OCI-M2 (cell line): ENCODE measurements around the gene EMC1.
"Not testable (repeated sequence)": the region's sequence is repeated elsewhere in the genome, so short reads cannot be mapped to it uniquely, and the experiment has no call there.

ENCODE experiments used
- DNase-seq: peaks from one replicate; lab custom pipeline; 2025; ENCODE audit not compliant: unreplicated experiment; lab: John Stamatoyannopoulos, UW

Gene EMC1

DNA sequence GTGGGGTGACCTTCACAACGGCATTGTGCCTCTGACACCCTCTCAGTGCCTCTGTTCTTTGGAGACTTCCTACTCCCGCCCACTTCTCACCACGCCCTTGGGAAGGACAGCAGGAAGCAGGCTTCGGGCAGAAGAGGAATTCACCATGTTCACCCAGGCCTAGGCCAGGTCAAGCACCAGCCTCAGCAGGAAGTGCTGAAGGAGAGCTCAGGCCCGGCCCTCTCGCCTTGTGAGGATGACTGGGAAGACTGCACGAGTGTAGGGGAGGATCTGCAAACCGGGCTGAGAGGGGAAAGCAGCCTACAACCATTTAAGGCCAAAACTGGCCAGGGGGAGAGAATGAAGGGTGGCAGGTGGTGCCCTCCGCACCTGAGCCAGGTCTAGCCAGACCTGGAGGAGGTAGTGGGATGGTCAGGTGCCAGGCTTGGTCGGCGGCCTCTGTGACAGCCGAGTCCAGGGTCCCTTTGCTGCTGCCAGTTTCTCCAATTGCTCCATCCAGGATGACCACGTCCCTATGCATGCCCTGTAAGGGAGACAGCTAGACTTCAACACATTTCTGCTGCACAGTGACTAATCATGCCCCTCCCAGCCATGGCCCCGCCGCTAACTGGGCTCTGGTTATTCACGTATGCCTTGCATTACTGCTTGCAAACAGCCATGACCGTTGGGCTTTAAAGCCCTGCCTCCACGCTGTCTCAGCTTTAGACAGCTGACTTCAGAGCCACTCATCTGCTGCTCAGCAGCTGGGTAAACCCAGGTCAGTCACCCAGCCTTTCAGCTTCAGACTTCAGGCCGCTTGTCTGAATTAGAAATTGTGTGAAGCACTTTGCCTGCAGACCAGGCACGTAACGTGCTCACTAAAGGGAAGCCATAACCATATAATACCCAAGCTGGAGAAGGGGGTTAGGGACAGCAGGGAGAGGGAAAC, 9.2 kb upstream of the EMC1 start:
- DNase-seq: no peak

DNA sequence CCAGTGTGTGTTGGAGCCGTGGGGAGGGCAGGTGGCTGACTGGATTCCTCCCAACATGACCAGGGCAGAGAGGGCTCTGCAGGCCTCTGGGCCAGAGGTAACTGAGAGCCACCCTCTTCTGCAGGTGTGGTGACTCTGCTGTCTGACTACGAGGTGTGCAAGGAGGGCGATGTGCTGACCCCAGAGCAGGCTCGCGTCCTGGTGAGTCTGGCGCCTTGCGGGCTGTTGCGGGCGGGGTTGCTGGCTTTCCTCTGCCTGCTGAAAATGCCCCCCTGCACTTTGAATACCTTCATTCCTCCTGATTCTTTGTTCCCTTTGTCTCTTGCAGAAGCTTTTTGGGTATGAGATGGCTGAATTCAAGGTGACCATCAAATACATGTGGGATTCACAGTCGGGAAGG, 7.0 kb upstream of the EMC1 start:
- DNase-seq: no peak

DNA sequence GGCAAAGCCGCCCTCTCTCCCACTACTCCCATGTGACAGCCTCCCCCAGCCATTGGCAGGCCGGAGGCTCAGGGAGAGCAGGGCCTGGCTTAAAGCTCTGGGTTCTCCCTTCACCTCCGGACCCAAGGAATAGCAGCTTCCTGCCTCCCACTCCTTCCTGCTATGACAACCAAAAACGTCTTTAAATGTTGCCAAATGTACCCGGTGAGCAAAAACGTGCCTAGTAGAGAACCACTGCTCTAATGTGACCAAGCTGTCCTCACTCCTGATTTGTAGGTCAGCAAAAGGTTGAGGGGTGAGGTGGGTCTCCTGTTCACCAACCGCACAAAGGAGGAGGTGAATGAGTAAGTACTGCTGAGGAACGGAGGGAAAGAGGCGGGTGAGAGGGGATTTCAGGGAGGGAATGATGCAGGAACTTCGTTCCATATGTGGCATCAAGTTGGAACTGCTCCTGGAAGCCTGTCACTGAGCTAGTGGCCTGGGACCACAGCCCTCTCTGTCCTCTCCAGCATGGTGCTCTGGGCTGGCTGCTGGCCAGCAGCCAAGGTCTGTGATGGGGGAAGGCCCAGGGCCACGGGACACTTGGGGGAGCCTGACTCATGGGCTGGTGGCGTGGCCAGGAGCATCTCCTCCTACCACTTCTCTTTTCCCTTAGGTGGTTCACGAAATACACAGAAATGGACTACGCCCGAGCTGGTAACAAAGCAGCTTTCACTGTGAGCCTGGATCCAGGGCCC, 6.0 kb upstream of the EMC1 start:
- DNase-seq: no peak

DNA sequence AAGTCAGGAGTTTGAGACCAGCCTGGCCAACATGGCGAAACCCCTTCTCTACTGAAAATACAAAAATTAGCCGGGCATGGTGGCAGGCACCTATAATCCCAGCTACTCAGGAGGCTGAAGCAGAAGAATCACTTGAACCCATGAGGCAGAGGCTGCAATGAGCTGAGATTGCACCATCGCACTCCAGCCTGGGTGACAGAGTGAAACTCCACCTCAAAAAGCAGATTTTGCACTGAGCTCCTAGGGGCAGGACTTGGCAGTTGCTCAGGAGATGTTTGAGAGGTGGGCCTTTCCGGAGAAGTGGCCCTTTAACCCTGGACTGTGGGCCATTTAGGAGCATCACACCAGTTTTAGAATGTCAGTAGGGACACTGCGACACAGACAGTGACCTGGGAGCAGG, 5.0 kb upstream of the EMC1 start:
- not testable (repeated sequence) for DNase-seq

DNA sequence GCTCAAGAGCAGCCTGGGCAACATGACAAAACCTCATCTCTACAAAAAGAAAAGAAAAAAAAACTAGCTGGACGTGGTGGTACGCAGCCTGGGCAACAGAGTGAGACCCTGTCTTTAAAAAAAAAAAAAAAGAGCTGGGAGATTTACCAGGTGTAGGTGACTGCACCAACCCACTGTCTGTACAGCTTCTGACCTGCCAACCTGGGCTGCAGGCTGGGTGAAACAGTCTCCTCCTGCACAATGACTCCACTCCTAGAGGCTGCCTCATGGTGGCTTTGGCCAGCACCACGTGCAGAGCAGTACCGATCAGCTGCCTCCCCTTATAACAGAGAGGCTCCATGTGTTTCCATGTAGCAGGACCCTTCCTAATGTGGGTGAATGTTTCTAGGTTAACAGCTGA, 4.0 kb upstream of the EMC1 start:
- no peak for DNase-seq

DNA sequence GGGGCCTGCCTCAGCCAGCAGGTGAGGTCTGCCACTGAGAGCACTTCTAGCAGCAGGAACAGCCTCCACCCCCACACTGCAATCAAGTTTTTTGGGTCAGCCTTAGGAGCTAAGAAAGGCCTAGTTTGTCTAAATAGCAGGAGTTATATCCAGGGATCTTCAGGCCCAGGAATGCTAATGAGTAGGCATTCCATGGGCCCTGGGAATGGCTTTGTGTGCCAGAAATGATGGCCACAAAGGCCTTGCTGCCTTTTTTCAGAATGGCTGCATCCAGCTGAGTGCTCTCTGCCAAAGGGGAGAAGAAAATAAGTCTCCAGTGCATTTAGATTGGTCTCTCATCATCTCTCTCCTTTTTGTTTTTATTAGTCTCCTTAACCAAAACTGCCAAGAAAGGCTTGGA, 3.1 kb upstream of the EMC1 start:
- no peak for DNase-seq

DNA sequence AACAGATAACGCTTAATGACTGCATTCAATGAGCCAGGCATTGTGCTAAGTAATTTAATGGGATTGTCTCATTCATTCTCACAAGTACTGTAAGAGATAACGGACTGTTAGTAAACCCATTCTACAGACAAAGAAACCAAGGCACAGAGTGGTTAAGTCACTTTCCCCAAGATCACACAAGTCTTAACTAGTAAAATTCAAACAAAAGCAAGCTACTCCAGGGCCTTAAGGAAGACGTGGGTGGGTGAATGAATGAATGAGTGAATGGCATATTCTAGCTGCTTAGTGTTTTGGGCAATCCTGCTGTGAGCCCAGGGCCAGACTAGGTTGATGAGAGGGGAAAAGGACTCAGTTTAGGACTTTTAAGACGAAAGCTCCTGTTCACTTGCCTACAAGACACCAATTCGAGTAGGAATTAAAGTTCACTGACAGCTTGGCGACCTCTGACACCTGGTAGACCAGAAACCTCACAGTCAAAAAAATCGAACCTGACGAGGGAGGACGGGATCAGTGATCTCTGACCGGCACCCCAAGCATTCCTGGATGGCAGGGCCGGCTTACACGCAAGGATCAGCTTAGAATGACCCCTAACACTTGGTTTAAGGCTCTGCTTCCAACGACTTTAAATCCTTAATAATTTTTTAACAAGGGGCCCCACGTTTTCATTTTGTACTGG, 557 bp downstream of the EMC1 start:
- no peak for DNase-seq

DNA sequence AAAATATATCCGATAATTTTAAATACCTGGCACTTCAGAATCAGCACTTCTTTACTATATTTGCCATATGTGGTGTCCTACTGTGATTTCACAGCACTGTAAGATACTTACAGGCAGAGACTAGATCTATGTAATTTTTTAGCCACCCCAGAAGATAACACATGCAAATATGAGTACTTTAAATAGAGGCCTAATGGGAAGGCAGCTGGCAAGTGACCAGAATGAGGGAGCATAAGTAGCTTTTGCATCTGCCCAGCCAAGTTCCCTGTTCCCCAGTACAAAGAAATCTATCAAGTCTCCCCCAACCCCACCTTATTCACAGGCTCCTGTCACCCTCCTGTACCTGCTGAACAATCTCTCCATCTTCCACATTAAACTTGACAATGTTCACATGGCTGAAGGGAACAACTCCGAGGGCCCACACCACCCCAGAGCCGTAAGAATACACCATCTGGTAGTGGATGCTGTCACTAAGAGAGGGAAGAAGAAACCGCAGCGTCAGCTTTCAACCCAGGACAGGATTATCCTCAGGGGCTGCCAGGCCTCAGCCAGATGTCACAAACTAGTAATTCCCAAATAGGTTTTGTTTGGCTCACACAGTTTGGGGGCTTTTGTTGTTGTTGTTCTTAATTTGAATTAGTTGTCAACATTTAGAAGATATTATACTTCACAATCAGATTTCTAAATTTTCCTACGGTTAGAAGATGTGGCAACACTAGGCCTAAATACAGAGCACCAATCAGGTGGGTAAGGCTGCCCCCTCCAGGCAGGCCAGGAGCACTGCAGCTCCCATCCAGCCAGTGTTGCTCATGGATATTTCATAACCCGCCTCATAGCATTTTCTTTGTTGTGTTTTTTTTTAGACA, 10.4 kb downstream of the EMC1 start:
- no peak for DNase-seq

DNA sequence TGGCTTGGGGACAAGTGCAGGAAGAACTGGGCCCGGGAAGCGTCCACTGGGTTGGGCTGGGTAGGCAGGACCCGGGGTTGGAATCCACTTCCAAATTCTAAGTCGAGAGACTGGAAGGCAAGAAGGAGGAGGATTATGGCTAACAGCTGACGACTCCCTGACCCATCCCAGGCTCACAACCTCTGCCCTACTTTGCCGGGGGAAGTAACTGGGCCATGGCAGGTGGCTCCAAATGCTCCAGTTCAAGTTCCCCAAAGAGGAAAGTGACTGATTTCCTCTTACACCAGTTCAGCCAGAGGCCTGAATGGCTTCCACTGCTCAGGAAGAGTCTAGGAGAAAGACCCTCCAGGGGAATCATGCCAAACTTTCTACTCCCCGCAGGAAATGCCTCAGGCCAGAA, 11.4 kb downstream of the EMC1 start:
- DNase-seq: no peak

DNA sequence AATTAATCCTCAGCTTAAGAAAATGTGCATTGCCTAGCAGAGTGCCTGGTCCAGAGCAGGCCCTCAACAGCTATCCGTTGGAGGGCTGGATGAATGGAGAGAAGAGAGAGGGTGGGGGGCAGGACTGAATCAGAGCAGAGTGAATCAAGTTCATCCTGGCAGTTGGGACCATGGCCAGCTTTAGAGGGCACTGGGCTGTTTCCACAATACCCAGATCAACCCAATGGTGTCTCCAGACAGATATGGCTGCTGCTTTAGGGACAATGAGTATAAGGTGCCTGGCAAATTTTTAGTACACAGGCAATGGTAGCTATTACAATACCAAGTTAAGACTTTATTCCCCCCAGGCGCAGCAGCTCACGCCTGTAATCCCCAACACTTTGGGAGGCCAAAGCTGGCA, 17.1 kb downstream of the EMC1 start:
- no peak for DNase-seq

DNA sequence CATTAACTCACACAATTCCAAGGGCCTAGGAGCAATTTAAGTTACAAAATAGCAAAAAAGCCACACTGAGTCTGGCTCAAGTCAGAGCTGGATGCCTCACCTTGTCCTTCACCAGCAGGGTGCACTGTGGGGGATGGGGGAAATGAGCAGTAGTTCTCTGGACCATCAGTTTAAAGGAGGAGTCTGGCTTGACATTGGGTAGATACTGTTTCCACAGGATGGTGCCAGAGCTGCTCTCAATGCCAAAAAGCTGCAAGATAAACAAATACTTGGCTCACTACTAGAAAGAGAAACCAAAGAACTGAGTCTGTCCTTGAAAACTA, 18.8 kb downstream of the EMC1 start:
- no peak for DNase-seq

DNA sequence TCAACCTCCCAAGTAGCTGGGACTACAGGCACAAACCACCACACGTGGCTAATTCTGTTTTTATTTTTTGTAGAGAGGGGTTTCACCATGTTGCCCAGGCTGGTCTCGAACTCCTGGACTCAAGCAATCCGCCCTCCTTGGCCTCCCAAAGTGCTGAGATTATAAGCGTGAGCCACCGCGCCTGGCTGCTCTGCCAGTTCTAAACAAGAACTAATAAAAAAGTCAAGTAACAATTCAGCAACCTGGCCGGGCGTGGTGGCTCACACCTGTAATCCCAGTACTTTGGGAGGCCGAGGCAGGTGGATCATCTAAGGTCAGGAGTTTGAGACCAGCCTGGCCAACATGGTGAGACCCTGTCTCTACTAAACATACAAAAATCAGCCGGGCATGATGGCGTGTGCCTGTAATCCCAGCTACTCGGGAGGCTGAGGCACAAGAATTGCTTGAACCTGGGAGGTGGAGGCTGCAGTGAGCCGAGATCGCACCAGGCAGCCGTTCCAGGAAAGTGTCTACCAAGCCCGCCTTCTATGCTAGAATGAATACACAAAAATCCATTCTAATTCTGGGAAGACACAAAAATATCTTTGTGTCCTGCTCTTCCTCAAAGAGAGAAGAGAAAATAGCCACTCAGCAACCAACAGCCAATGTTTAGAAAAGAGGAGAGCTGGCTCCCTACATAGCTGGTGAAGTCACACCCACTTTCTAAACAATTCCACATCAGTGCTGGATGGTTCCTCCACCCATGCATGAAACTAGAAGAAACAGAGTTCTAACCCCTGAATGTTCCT, 19.4 kb downstream of the EMC1 start:
- DNase-seq: not testable (repeated sequence)

DNA sequence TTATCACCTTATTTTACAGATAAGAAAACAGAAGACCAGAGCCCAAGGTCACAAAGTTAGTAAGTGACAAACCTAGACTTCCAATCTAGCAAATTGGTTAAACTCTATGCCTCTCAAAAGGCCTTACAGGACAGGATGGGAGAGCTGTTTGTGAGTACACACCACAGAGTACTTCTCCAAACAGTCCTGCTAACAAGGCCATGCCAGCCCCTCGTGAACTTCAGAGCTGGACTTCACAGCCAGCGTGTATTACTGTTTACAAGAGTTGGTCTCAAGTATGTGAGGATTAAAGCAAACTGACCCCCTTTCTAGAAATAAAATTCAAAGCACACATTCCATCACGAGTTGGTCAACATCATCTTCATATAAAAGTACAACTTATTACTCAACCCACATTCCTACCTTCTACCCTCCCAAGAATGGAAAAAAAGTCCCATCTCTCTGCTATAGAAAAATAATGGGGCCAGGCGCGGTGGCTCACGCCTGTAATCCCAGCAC, 21.4 kb downstream of the EMC1 start:
- DNase-seq: no peak

DNA sequence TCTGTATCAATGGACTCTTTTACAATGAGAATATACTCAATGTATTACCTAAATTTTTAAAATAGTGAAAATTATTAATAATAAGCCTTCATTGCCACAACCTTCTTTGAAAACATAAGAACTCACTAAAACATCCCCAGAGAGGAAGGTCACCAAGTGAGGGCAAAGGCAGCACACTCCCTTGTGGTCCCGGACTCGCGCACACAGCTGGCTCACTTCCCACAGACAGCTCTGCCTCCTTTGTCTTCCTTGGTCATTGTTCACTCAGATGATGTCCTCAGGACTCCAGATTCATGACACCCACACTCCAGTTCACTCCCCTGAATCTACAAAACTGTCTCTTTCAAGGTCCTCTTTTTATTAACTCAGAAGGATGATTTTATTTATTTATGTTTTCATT, 22.1 kb downstream of the EMC1 start:
- no peak for DNase-seq

DNA sequence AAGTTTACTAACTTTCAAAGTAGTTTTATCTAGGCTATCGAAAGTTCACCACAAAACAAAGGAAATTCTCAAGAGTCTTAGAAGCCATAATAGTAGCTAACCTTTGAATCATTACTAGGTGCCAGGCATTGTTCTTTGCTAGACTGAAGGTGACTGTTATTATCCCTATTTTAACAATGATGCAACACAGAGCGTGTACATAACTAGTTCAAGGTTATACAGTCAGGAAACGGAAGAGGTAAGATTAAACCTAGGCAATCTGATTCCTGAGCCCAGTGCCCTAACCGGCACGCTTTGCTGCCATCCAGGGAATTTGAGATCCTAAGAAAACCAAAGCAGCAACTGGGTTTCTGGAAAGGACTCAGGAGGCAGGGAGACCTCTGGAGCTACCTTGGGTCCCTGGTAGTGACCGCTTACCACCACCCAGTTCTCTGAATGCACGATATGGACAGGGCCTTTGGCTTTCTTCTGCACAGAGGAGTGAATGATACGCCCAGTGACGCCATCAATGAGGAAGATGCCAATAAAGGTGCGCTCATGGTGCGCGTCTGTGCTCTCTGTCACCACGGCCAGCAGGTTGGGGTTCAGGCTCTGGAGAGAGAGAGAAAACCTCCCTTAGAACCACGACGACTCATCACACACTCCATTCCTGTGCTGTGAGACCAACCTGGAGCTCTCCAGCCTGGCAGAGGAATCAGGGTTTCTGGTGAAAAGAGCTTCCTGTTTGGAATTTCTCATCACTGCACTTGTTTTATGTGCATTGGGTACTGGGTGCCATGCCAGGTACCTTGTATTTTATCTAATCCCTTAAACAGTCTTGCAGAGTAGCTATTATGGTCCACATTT, 28.1 kb downstream of the EMC1 start:
- no peak for DNase-seq

DNA sequence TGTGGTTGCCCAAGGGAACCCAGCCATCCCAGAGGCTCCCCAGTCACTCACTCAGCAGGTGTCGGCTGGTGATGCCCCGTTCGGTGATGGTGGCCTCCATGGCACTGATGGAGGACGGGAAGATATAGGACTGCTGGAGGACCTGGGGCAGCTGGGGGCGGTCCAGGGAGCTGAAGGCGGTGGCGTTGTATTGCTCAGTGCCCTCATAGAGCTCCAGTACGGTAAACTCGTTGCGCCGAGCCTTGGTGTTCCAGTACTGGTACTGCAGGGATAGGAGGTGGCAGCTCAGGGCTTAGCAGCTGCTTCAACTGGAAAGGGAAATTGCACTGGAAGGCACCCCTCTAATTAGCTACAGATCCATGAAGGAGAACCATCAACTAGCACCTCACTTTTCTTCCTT, 28.8 kb downstream of the EMC1 start:
- DNase-seq: no peak

DNA sequence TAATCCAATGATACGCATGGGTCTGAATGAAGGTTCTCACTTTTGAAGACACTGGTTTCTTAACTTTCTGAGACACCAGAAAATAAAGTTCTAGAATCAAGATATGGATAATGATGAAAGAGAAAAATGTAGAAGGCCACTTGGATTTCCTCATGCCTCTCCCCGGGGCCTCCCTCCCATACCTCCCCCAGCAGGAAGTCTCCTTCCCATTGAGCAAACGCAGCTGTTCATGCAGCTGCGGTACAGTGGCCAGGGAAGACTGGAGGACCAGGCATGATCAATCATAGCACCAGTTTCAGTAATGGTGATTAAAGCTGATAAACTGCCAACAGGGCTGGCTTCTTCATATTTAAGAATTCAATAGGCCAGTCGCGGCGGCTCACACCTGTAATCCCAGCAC, 30.3 kb downstream of the EMC1 start:
- no peak for DNase-seq

DNA sequence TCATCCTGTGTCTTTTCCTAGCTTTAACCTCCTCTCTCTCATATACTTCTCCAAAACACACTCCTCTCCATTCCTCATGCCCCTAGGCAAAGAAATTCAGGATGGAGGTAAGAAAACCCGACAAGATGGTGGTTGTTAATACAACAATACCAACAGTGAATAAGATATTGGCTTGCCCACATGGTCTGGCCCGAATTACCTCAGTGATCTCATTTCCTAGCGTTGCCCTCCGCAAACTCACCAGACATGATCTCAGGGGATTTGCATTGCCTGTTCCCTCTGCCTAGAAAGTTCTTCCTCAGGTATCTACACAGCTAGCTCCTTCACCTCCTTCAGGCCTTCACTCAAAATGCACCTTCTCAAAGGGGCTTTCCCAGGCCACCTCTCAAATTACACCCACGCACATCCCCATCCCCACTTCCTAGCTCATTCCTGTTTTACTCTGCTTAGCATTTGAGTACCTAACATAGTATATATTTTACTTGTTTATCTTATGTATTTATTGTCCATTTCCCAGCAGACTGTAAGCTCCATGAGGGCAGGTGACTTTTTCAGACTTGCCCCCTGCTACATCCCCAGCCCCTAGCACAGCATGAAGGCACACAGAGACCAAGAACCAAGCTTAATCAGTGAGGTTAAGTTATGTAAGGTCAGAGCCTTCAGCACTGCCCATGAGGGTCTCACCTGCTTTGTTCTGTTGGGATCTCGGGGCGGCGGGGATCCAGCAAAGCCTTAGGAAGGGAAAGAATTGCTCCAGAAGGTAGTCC, 31.1 kb downstream of the EMC1 start:
- no peak for DNase-seq
